LNCaP clone FGC (cell line): ENCODE data around the gene POU4F1.
"Not testable (repeated sequence)": the region's sequence is repeated elsewhere in the genome, so short reads cannot be mapped to it uniquely, and the experiment has no call there.

ENCODE experiments used
- DNase-seq: peaks from one replicate; pipeline ENCODE4 v3.0.0-alpha.2; 2011; ENCODE audit warnings: low read depth
- H3K4me3 ChIP-seq: 2 replicates; pipeline ENCODE4 v1.5.1; 2011; ENCODE audit warnings: mild to moderate bottlenecking, low read depth, low read length, control low read depth
- TF ChIP-seq, protein P1 (sequence below): IDR thresholded peaks from 2 replicates; pipeline ENCODE4 v1.5.1; 2012; ENCODE audit warnings: mild to moderate bottlenecking; ENCODE audit not compliant: control insufficient read depth, insufficient read depth; ENCODE audit errors: extremely low read depth

Gene POU4F1, protein sequence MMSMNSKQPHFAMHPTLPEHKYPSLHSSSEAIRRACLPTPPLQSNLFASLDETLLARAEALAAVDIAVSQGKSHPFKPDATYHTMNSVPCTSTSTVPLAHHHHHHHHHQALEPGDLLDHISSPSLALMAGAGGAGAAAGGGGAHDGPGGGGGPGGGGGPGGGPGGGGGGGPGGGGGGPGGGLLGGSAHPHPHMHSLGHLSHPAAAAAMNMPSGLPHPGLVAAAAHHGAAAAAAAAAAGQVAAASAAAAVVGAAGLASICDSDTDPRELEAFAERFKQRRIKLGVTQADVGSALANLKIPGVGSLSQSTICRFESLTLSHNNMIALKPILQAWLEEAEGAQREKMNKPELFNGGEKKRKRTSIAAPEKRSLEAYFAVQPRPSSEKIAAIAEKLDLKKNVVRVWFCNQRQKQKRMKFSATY

DNA sequence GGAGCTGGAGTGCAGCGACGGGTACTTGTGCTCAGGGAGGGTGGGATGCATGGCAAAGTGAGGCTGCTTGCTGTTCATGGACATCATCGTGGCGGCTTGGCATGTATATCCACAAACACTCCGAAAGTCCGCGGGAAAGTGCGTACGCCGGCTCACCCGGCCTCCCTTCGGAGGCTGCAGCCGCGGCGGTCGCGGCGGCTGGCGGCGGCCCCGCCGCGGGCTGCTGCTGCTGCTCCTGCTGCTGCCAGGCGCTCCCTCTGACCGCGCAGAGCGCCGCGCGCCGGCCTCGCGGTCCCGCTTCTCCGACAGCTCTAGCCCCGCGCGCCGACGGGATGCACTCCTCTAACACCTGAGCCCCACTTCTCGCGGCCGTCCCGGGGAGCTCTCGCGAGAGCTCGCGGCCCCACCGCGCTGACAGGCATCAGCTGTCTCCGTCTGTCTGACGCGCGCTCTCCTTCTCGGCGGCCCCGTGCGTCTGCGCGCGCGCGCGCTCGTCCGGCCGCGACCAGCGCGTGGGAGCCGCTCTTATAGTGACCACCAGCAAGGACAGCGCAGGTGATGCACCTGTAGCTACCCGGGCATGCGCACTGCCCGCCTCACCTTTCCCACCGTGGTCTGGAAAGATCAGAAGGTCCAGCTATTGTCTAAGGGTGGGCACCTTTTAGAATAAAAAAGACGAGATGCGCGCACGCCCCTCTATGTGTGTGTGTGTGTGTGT is at the start of gene POU4F1:
Gene POU4F1 (minus strand): TSS at position 313 of the 718 bp plus-strand sequence. CDS start 226 bp downstream, at position 87.
- TF ChIP-seq, protein P1, sequence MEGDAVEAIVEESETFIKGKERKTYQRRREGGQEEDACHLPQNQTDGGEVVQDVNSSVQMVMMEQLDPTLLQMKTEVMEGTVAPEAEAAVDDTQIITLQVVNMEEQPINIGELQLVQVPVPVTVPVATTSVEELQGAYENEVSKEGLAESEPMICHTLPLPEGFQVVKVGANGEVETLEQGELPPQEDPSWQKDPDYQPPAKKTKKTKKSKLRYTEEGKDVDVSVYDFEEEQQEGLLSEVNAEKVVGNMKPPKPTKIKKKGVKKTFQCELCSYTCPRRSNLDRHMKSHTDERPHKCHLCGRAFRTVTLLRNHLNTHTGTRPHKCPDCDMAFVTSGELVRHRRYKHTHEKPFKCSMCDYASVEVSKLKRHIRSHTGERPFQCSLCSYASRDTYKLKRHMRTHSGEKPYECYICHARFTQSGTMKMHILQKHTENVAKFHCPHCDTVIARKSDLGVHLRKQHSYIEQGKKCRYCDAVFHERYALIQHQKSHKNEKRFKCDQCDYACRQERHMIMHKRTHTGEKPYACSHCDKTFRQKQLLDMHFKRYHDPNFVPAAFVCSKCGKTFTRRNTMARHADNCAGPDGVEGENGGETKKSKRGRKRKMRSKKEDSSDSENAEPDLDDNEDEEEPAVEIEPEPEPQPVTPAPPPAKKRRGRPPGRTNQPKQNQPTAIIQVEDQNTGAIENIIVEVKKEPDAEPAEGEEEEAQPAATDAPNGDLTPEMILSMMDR, result no peak
- peak within 1 kb of the TSS; percentile 31 for H3K4me3 ChIP-seq
- DNase-seq, result no peak

DNA sequence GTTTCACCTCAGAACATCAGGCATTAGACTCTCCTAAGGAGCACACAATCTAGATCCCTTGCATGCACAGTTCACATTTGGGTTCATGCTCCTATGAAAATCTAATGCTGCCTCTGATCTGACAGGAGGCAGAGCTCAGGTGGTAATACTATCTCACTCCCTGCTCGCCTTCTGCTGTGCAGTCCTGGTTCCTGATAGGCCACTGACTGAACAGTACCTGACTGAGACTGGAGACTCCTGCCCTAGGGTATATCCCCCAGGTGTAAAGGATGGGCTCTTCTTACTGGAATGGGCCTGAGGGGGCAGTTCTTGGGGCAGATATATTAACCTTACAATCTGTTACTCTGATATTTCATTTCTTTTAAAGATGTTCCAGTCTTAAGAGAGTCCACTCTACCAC is 49.3 kb upstream of the POU4F1 start:
- TF ChIP-seq, protein P1, result no peak
- DNase-seq, result no peak
- H3K4me3 ChIP-seq, result no peak overlapping the region

DNA sequence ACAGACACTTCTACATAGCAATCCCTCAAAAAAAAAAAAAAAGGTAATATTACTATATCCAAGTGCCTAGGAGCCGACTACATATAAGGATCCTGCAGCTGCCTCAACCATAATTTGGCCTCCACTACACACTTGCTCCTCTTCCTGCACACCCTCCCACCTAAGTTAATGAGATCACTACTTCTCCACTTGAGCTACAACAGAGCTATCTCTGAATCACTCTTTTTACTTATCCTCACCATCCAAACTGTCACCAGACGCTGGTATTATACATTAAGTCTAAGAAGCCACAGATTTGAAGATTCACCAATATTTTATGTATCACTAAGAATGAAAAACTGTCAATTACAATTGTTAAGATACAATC is 47.3 kb upstream of the POU4F1 start:
- no peak overlapping the region for H3K4me3 ChIP-seq
- TF ChIP-seq, protein P1, result no peak
- DNase-seq, result no peak

DNA sequence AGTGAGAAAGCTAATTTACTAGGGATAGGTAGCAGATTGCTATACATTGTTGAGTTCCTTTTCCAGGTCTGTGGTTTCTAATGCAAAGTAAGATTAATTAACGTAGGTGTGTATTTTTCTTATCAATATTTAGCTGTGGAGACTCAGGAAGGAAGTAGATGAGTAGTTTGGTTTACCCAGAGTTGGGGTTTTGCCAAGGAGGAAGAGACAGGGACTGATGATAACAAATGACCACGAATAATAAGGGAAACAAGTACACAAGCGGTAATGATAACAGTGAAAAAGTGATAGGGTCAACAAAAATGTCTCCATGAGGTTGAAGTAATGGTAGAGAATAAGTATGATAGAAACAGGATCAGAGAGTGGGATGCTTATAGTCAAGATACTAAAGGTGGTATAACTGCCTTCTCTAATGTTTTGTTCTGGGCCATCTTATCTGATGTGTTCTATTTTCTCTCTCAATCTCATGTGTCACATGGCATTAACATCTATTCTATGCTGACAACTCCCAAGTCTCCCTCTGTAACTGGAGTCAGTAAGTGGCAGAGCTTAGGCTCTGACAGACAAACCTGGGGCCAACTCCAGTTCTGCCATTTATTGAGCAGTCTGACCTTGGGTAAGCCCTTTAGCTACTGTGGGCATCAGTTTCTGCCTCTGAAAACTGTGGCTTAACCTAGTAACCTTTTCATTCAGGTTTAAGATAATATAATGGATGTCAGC is 46.8 kb upstream of the POU4F1 start:
- DNase-seq, result no peak
- H3K4me3 ChIP-seq, result no peak overlapping the region
- TF ChIP-seq, protein P1, result no peak

DNA sequence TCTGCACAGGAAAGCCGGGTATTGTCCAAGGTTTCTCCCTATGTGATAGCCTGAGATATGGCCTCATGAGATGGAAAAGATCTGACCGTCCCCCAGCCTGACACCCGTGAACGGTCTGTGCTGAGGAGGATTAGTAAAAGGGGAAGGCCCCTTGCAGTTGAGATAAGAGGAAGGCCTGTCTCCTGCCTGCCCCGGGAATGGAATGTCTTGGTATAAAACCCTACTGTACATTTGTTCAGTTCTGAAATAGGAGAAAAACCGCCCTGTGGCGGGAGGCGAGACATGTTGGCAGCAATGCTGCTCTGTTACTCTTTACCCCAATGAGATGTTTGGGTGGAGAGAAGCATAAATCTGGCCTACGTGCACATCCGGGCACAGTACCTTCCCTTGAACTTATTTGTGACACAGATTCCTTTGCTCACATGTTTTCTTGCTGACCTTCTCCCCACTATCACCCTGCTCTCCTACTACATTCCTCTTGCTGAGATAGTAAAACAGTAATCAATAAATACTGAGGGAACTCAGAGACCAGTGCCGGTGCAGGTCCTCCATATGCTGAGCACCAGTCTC is 43.8 kb upstream of the POU4F1 start:
- H3K4me3 ChIP-seq, DNase-seq: not testable (repeated sequence)

DNA sequence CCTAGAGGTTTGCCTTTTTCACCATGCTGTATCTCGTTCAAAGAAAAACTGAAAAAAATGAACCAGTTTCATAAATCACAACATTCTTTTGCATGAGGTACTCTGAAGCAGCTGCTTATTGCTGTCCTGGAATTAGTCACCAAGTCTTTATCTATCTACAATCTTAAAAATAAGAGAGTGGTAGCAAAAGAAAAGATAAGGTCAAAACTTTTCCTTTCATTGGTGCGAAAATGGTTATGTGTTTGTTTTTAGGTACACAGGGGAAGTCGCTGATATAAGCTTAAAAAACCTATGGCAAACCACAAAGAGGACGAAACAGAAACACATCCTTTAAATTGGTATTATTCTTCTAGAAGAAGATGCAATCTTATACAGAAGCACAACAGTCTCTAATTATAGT is 34.9 kb upstream of the POU4F1 start:
- DNase-seq, result no peak
- H3K4me3 ChIP-seq, result no peak overlapping the region
- TF ChIP-seq, protein P1, result no peak

DNA sequence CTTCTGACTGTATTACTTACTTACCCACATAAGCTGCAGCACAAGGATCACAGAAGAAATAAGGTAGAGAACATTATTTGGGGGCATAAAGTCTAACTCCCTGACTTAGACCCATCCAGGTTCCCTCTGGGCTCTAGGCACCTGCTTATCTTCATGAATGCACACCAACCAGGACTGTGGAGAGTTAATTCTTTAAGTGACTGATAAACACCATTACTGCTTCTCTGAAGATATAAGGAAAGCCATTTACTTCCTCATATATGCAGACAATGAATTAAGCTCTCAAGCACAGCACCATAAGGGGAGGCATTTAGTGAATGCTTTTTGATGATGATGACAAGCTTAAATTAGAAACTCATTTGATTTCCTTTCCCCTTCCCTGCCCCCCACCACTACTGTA is 33.1 kb upstream of the POU4F1 start:
- DNase-seq, result no peak
- H3K4me3 ChIP-seq, result no peak overlapping the region
- TF ChIP-seq, protein P1, result no peak
